Right lobe of liver (tissue), 6 donors: ENCODE data around the gene VEZF1. TPM values are rescaled to one million over a fixed set of nuclear protein-coding genes. Genes with fewer than 3 reads are reported as not detected.

ENCODE experiments used
- ATAC-seq, 4 donors: fragments of 200-7000 bp; cut with Tn5 transposase; one replicate each; pipeline ENCODE4 v1.9.1; 2020; ENCODE audit warnings: mild to moderate bottlenecking in 4 of 4, moderate library complexity in 4 of 4
- DNase-seq, 3 donors: peaks; one replicate each; pipeline ENCODE4 v3.0.0-alpha.2; 2020
- H3K27ac ChIP-seq, 3 donors: fragments of 200-600 bp; one replicate each; pipeline ENCODE4 v1.8.0; 2022
- H3K27me3 ChIP-seq, 2 donors: fragments of 200-600 bp; one replicate each; pipeline ENCODE4 v1.8.0; 2022
- H3K36me3 ChIP-seq, 4 donors: fragments of 200-600 bp; sonication (generic) in 1 of 4; one replicate each; pipeline versions ENCODE4 v1.5.1 to v1.8.0; 2017 to 2022; ENCODE audit warnings: control low read depth in 1 of 4
- H3K4me1 ChIP-seq, 4 donors: fragments of 200-600 bp; sonication (generic) in 1 of 4; one replicate each; pipeline versions ENCODE4 v1.5.1 to v1.8.0; 2017 to 2022; ENCODE audit warnings: control low read depth in 1 of 4
- H3K4me3 ChIP-seq, 3 donors: fragments of 200-600 bp; one replicate each; pipeline ENCODE4 v1.8.0; 2022
- H3K9me3 ChIP-seq, 4 donors: fragments of 200-600 bp; sonication (generic) in 1 of 4; one replicate each; pipeline versions ENCODE4 v1.5.1 to v1.8.0; 2017 to 2022; ENCODE audit warnings: control low read depth in 1 of 4
- CTCF ChIP-seq, 4 donors: fragments of 200-600 bp in 3 of 4; fragments of 450-650 bp in 1 of 4; IDR thresholded peaks; one replicate each; pipeline versions ENCODE4 v1.5.1 to v1.8.0; 2016 to 2022; ENCODE audit warnings: antibody characterized with exemption in 4 of 4, mild to moderate bottlenecking in 2 of 4
- POLR2A ChIP-seq: fragments of 450-650 bp; IDR thresholded peaks from one replicate; pipeline ENCODE4 v1.6.1; 2017; ENCODE audit warnings: antibody characterized with exemption, mild to moderate bottlenecking
- WGBS: methylation state at CpG from one replicate; pipeline ENCODE4 v1.1.6; 2018; ENCODE audit warnings: low coverage, low lambda C conversion rate; ENCODE audit not compliant: insufficient coverage; ENCODE audit errors: missing lambda C conversion rate; 5-methylcytosine and 5-hydroxymethylcytosine counted together
- intact Hi-C, 2 donors: fragments of 100-400 bp; cut with DNase I; formaldehyde crosslinking; loops; one replicate each; pipeline versions ENCODE4 v1.11.2 to v1.14.1; 2022
- total RNA-seq, 6 experiments: library from RNA; depleted of rRNA in 2 of 6; stranded (reverse); fragments of >200 nt in 2 of 6; fragmentation: NEBNext Ultra II Directional in 3 of 6; extraction: Animal tissue kit (Norgen Biotek cat#: 25700) in 3 of 6; gene quantifications; one replicate each; pipeline versions ENCODE4 v1.1.0 to v1.2.4, GENCODE V29; 2016 to 2023
- donor health status: DM: no; HTN: yes; CAD: no.
- donor health status: DM: no; HTN: no; CAD: no.
- donor health status: DM: no; HTN: no; CAD: no.
- donor health status: DM: no; HTN: yes; CAD: no.
- donor health status: DM: no; HTN: yes; CAD: no.

Gene VEZF1
- total RNA-seq, 6 experiments from 2014 or later, result 13.0 to 19.3 (median 14.6) TPM

GRCh38 chr17:57948555-57949420 is 39.3 kb downstream of the VEZF1 start:
- H3K27me3 ChIP-seq, result no peaks in the 10 kb centered on the region
- H3K36me3 ChIP-seq, result no peaks in the 10 kb centered on the region
- TF ChIP-seq POLR2A, result no peak
- TF ChIP-seq CTCF (IDR thresholded peaks at IDR 0.05), result no peak
- 72% methylated on average over 3 of the region's 5 CpGs for WGBS
- H3K27ac ChIP-seq, result peak overlapping the region in 2 of 3 donors; percentile 33 to 57
- H3K9me3 ChIP-seq, result no peaks in the 10 kb centered on the region
- H3K4me3 ChIP-seq, result no peak overlapping the region
- intact Hi-C loops, result no loop called here
- DNase-seq (no peak), ATAC-seq (peak in 1 of 4 donors; percentile 3)
- H3K4me1 ChIP-seq, result peaks cover 0 to 36% (median 7%) of the 10 kb centered on the region in 4 donors

GRCh38 chr17:57948169-57948554 is 39.9 kb downstream of the VEZF1 start:
- Histone ChIP-seq H3K27me3 (no peaks in the 10 kb centered on the region), H3K36me3 (no peaks in the 10 kb centered on the region), H3K27ac (peak overlapping the region; percentile 33 to 66 (median 57)), H3K4me3 (no peak overlapping the region), H3K9me3 (no peaks in the 10 kb centered on the region), H3K4me1 (peaks cover 0 to 30% (median 5%) of the 10 kb centered on the region in 4 donors)
- TF ChIP-seq CTCF (IDR thresholded peaks at IDR 0.05) (no peak), POLR2A (no peak)
- DNase-seq (no peak), ATAC-seq (no peak)
- intact Hi-C loops, result no loop called here
- WGBS, result 93% methylated on average over 3 of the region's 5 CpGs

GRCh38 chr17:57947369-57947768 is 40.7 kb downstream of the VEZF1 start:
- Histone ChIP-seq H3K36me3 (no peaks in the 10 kb centered on the region), H3K4me3 (peak overlapping the region; percentile 21 to 53 (median 40)), H3K4me1 (peaks cover 0 to 23% (median 5%) of the 10 kb centered on the region in 4 donors), H3K27ac (peak overlapping the region; percentile 64 to 70 (median 66)), H3K27me3 (no peaks in the 10 kb centered on the region), H3K9me3 (no peaks in the 10 kb centered on the region)
- ATAC-seq (no peak), DNase-seq (no peak)
- intact Hi-C loops, result no loop called here
- TF ChIP-seq CTCF (IDR thresholded peaks at IDR 0.05) (no peak), POLR2A (no peak)
- 55% methylated on average over 7 of the region's 9 CpGs for WGBS

- no peak for TF ChIP-seq CTCF (IDR thresholded peaks at IDR 0.05)
- TF ChIP-seq POLR2A, result no peak
- DNase-seq (peak; percentile 60 to 64 (median 63)), ATAC-seq (peak; percentile 87 to 95 (median 92))
- peak overlapping the region; percentile 64 to 70 (median 66) for H3K27ac ChIP-seq
- peak overlapping the region; percentile 21 to 53 (median 40) for H3K4me3 ChIP-seq
- H3K36me3 ChIP-seq, result no peaks in the 10 kb centered on the region
- 9% methylated on average over 8 of the region's 10 CpGs for WGBS
- no peaks in the 10 kb centered on the region for H3K9me3 ChIP-seq
- intact Hi-C loops, result no loop called here
- H3K4me1 ChIP-seq, result peaks cover 0 to 23% (median 5%) of the 10 kb centered on the region in 4 donors
- no peaks in the 10 kb centered on the region for H3K27me3 ChIP-seq
Measured at GRCh38 chr17:57946798-57947358, 41.2 kb downstream of the VEZF1 start.
